Activated CD8-positive, alpha-beta memory T cell treated with anti-CD3 and anti-CD28 coated beads for 48 hours (primary cell): ENCODE data around the gene HNRNPDL.
A peak's percentile ranks its signal among the peaks of the same experiment; 100 is the strongest.
"Not testable (repeated sequence)": the region's sequence is repeated elsewhere in the genome, so short reads cannot be mapped to it uniquely, and the experiment has no call there.

Source experiments
- DNase-seq, 3 experiments: peaks; one replicate each; pipeline ENCODE4 v3.0.0-alpha.2; 2020; ENCODE audit warnings: low read depth in 2 of 3, low spot score in 2 of 3

The HNRNPDL gene

DNA sequence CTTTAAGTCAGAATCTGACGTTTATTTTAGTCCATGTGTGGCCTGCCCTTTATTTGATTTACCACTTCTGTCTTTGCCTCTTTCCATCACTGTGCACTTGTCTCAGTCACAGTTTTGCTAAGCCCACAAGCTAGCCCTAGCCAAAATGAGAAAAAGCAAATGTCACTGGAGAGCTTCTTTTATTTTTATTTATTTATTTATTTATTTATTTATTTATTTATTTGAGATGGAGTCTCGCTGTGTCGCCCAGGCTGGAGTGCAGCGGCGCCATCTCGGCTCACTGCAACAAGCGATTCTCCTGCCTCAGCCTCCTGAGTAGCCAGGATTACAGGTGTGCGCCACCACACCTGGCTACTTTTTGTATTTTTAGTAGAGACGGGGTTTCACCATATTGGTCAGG lies 40.2 kb downstream of the HNRNPDL start:
- not testable (repeated sequence) for DNase-seq

DNA sequence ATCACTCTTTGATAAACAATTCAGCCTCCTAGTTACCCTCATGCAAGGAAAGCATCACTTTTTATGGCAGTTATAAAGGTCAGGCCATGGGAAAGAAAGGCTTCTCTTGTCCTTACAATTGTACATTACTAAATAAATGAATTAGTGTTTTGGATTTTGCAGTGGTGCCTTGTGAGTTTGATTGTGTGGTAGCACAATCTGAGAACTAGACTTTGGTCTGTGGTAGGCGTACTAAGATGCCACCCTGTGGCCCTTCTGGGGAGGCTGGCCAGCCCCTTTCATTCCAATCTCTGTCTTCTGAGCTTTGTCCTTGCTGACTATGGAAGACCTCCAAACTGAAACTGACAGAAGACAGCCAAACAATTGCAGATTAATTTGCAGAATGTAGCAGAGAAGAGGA lies 41.9 kb downstream of the HNRNPDL start:
- DNase-seq, result no peak

DNA sequence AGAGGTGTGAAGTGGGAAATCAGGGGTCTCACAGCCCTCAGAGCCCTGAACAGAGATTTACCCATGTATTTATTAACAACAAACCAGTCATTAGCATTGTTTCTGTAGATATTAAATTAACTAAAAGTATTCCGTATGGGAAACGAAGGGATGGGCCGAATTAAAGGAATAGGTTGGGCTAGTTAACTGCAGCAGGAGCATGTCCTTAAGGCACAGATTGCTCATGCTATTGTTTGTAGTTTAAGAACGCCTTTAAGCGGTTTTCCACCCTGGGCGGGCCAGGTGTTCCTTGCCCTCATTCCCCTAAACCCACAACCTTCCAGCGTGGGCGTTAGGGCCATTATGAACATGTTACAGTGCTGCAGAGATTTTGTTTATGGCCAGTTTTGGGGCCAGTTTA lies 44.0 kb downstream of the HNRNPDL start:
- DNase-seq, result not testable (repeated sequence)

DNA sequence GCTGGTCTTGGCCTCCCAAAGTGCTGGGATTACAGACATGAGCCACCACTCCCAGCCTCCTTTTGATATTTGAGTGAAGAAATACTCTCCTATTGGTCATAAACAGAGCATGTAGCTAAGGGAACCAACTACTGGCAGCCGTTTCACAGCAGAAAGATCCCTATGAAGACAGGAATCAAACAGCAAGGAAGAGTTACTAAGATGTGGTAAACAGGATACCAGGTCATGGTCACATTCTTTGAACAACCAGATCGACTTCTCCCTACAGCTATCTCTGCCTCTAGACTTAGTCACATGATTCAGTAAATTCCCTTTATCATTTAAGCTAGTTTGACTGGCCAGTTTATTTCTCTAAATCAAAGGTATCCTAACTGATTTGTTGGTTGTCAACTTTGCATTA lies 47.5 kb downstream of the HNRNPDL start:
- DNase-seq, result no peak

DNA sequence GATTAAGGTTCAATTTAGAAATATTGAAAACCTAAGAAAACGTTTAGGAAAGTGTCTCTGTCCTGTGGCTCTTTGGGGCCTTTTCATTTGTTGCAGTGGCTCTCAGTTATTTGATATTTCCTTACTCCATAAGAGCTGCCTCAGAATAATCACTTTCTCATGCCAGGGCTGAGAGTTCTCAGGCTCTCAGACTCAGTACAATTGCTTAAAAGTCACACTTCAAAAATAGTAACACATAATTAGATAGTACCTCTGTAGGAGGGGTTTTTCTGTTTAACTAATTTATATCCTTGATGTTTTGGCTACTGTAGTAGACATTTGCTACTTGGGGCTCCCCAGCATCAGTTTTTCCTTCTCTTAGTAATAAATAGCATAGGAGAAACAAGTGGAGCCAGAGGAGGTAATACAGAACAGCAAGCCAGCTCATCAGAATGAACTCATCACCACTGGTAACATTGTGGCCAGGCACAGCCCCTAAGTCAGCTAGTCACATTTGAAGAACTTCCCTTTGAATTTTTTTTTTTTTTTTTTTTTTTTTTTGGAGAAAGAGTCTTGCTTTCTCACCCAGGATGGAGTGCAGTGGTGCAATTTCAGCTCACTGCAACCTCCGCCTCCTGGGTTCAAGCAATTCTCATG lies 48.5 kb downstream of the HNRNPDL start:
- DNase-seq, result no peak

DNA sequence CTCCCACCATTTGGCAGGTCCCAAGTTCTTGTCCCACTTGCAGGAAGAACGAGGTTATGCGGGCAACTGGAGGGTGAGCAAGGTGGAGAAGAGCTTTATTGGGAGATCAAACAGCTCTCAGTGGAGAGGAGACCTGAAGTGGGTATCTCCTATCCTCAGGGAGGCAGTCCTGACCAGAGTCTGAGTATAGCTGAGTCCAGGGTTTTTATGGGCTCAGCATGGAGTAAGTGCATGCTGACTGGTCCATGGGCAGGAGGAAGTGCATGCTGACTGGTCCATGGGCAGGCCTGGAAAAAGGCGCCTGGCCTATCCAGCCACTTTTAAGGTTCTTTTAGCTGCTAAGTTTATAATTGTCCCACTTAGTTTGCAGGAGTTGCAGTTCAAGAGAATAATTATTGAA lies 49.0 kb downstream of the HNRNPDL start:
- DNase-seq, result no peak

DNA sequence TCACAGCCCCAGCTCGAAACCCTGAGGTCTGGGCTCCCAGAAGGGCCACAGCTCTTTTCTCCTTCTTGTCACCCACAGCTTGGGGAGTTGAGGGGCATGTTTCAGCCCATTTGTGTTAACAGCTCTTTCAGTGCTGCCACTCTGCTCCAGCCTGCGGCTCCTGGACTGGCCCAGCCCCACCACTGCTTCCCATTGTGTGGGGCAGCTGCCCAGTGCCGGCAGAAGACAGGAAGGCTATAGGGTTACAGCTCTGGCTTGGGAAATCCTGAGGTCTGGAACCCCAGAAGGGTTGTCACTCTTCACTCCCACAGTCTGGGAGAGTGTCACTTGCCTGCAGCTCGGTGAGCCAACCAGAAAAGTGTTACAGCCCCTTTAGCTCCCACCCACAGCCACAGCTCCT lies 49.4 kb downstream of the HNRNPDL start:
- DNase-seq, result no peak

DNA sequence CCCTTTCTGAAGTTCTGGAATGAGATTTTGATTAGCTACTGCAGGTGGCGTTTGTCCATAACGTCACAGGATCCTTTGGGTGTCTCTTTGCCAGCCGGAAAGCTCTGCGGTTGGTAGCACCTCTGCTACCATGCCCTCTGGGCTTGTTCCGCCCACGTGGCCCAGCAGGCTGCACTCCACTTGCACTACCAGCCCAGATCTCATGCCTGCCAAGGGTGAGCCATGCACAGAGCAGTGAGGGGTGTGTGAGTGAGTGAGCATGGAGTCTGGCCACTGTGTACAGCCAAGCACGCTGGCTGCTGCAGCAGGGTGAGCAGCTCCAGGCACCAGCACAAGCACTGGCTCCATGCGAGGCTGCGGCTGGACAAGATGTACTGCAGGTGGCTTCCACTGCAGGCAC lies 49.9 kb downstream of the HNRNPDL start:
- DNase-seq, result no peak

DNA sequence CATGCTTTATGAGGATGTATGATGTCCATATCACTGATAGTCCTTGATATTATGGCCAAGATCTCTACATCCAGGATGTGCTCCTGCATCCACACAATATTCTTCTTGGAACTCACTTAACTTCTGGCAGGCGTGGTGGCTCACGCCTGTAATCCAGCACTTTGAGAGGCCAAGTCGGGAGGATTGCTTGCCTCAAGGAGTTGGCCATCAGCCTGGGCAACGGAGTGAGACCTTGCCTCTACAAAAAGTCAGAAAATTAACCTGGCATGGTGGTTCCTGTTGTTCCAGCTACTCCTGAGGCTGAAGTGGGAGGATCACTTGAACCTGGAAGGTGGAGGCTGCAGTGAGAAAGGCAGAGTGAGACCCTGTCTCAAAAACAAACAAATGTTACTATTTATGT lies 54.2 kb downstream of the HNRNPDL start:
- no peak for DNase-seq

DNA sequence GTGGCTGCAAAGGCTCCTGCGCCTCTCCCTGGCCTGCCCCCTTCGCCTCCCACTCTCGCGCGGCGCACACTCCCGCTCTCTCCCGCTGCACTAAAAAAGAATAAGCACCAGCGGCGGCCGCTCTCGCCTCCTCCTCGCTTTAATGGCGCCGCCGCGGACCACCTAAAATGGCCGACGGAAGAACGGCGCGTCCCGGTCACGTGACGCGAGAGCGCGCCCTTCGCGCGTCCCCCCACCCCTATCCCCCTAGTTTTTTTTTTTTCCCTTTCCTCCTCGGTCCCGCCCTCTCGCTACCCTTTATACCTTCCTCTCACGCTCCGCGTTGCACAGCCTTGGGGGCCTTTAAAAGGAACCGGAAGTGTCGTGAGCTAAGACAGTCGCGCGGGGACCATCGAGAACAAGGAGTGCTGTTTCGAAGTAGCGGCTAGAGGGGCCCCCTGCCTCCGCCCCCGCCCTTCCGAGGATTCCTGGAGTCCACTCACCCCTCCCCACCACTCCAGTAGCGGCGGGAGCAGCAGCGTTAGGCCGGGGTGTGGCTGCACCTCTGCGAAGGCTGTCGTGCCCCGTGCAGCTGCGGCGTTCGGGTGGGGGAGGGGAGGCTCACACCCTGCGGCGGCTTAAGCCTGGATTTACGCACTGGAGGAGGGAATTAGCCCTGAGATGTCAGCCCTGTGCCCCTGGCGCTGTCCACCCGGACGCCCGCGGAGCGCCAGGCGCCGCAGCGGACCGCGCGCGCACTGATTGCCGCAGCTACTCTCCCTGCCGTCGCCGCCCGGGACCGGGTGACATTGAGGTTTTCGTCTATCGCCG lies 56.2 kb downstream of the HNRNPDL start, which contains the start of gene HNRNPD:
HNRNPD (minus strand) TSS at position 176 of the 810 bp plus-strand sequence. CDS start 313 bp downstream, outside the sequence.
- peak; percentile 76 to 88 (median 79) for DNase-seq

DNA sequence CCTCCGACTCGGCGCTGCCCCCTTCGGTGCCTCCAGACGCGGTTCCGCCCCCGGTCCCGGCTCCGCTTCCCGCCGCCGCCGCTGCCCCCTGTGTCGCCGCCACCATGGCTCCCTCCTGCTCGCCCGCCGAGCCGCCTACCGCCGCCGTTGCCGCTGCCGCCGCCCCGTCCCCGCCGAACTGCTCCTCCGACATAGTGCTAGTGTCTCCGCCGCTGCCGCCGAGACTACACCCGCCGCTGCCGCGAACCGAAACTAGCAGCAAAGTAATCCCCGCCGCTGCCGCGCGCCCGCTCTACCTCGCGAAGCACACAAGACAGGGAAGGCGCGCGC lies 56.8 kb downstream of the HNRNPDL start:
- peak in 1 of 3 experiments; percentile 34 for DNase-seq
